GM10248 (cell line): ENCODE data around the gene LIN37.
A peak's percentile ranks its signal among the peaks of the same experiment; 100 is the strongest.

Experiments used
- CTCF ChIA-PET: fragments of 300-600 bp; sonication (Branson Sonifier 250); formaldehyde crosslinking; extraction: SDS; loops from one replicate; lab custom pipeline; 2021; ENCODE audit warnings: antibody characterized with exemption; lab: Yijun Ruan, JAX
- POLR2A ChIA-PET: fragments of 350-650 bp; sonication (Branson Sonifier 250); formaldehyde crosslinking; extraction: SDS; loops from one replicate; lab custom pipeline; 2020; ENCODE audit warnings: antibody characterized with exemption; lab: Yijun Ruan, JAX
- DNase-seq: peaks from one replicate; pipeline ENCODE4 v3.0.0; 2012; ENCODE audit errors: extremely low spot score
- CTCF ChIP-seq: IDR thresholded peaks from 2 replicates; pipeline ENCODE4 v1.5.1; 2012; ENCODE audit warnings: mild to moderate bottlenecking, low read depth; ENCODE audit errors: extremely low read depth, missing control alignments, control extremely low read depth

LIN37 gene

GRCh38 chr19:35775298-35776101 lies 27.1 kb downstream of the LIN37 start, which contains the start of gene ARHGAP33:
TSS of gene ARHGAP33 (plus strand) at chr19:35775564. CDS start at chr19:35775659, 95 bp downstream.
- POLR2A ChIA-PET: no interaction called here
- CTCF ChIA-PET: interaction anchor here (0.8 to 2.5 kb wide), 2 partner anchors 28 to 81 kb away, joined by 3 to 6 read pairs; partner anchors contain the start of gene LIN37
- peak; percentile 100 for DNase-seq
- TF ChIP-seq CTCF: no peak

GRCh38 chr19:35776102-35776788 lies 27.9 kb downstream of the LIN37 start:
- ChIA-PET POLR2A (interaction anchor here (0.7 kb wide), 1 partner anchor 107 kb away, joined by 3 read pairs; no protein-coding TSS in a partner anchor), CTCF (interaction anchor here (0.8 kb wide), 1 partner anchor 82 kb away, joined by 3 read pairs; no protein-coding TSS in a partner anchor)
- no peak for TF ChIP-seq CTCF
- DNase-seq: no peak

- ChIA-PET CTCF (interaction anchor here (0.8 to 1.3 kb wide), 2 partner anchors 12 to 154 kb away, joined by 3 read pairs; no protein-coding TSS in a partner anchor), POLR2A (interaction anchor here (0.7 kb wide), 1 partner anchor 106 kb away, joined by 3 read pairs; no protein-coding TSS in a partner anchor)
- no peak for TF ChIP-seq CTCF
- DNase-seq: no peak
Measured at GRCh38 chr19:35777086-35777841, 28.9 kb downstream of the LIN37 start.

- no peak for TF ChIP-seq CTCF
- DNase-seq: no peak
- ChIA-PET CTCF (interaction anchor here (0.8 to 1.3 kb wide), 2 partner anchors 12 to 153 kb away, joined by 3 read pairs; no protein-coding TSS in a partner anchor), POLR2A (no interaction called here)
Measured at GRCh38 chr19:35777961-35778360, 29.6 kb downstream of the LIN37 start.

- TF ChIP-seq CTCF: no peak
- POLR2A ChIA-PET: no interaction called here
- no peak for DNase-seq
- CTCF ChIA-PET: no interaction called here
Measured at GRCh38 chr19:35779033-35779432, 30.7 kb downstream of the LIN37 start.

GRCh38 chr19:35780058-35780457 lies 31.7 kb downstream of the LIN37 start:
- no peak for DNase-seq
- ChIA-PET CTCF (no interaction called here), POLR2A (no interaction called here)
- no peak for TF ChIP-seq CTCF
